Colon (tissue), 2 donors: ENCODE measurements around the gene INTS6L.

Source experiments
- FAIRE-seq: peaks from 2 replicates; lab custom pipeline; 2012; peaks lifted over from hg19 to GRCh38; lab: Jason Lieb, UNC
- donor health status: control.
- donor health status: control.

Gene INTS6L, protein sequence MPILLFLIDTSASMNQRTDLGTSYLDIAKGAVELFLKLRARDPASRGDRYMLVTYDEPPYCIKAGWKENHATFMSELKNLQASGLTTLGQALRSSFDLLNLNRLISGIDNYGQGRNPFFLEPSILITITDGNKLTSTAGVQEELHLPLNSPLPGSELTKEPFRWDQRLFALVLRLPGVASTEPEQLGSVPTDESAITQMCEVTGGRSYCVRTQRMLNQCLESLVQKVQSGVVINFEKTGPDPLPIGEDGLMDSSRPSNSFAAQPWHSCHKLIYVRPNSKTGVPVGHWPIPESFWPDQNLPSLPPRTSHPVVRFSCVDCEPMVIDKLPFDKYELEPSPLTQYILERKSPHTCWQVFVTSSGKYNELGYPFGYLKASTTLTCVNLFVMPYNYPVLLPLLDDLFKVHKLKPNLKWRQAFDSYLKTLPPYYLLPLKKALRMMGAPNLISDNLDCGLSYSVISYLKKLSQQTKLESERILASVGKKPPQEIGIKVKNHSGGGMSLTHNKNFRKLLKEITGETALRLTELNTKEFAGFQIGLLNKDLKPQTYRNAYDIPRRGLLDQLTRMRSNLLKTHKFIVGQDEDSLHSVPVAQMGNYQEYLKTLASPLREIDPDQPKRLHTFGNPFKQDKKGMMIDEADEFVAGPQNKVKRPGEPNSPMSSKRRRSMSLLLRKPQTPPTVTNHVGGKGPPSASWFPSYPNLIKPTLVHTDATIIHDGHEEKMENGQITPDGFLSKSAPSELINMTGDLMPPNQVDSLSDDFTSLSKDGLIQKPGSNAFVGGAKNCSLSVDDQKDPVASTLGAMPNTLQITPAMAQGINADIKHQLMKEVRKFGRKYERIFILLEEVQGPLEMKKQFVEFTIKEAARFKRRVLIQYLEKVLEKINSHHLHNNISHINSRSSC

DNA sequence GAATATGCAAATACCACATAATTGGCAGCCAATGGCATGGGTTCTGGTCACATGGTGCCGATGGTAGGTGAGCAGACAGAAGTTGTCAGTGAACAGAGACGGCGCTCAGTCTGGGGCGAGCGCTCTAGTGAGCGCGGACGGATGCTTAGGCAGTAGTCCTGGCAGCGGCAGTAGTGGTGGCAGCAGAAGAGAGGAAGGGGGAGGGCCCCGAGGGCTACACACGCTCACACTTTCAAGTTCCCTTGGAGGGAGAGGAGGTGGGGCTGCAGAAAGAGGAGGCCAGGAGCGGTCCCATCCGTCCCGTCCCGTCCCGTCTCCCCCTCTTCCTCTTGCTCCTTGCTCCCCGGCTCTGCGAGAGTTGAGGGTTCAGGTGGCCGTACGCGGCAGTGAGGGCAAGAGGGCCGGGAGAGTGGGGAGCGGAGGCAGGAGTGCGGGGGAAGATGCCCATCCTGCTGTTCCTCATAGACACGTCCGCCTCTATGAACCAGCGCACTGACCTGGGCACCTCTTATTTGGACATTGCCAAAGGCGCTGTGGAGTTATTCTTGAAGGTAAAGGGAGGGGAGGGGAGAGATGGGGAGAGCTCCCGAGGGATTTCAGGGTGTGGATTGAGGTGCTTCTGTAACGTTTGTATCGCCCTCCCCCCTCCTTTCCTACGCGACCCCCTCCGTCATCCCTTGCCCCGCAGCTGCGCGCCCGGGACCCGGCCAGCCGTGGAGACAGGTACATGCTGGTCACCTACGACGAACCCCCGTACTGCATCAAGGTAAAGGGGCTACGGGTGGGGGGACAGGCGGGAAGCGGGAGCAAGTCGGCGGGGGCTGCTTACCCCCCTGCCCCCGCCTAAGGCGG lies at the start of gene INTS6L:
Gene INTS6L (plus strand): TSS at position 108 of the 852 bp plus-strand sequence. CDS start 333 bp downstream, at position 441.
- peak; percentile 58 for FAIRE-seq

DNA sequence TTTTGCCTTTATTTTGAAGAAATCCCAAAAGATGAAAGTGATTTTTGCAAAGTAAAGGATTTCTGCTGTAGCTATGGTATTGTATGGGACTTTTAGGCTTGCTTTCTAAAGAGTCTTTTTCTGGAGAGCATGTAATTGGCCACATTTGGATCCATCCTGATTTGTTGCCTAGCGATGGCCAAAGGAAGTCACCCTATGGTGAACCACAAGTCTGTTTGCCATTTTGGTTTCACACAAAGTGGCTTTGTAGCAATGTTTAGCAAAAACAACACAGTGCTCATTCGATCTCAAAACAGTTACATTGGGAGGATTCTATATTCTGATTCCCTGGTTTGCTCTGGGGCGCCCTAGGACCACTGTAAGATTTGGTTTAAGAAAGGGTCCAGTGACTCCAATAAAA lies 44.1 kb upstream of the INTS6L start:
- FAIRE-seq = no peak

GRCh38 chrX:135477576-135477975 lies 42.9 kb upstream of the INTS6L start:
- no peak for FAIRE-seq

DNA sequence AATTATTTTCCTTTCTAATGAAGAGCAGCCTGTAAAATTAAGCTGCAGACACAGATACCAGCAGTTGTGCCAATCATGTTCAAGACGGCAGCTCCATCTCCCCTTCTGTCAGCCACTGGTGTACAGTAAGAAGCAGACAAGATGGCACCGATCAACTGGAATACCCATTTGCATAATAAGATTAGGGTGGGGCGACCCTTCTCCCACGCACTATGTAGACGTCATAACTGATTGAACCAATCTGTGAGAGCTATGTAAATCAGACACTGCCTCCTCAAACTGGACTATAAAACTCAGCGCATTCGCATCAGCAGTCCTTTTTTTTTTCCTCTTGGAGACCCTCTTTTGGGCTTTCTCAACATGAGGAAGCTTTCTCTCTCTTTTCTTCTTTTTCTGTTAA lies 40.4 kb upstream of the INTS6L start:
- FAIRE-seq = no peak

DNA sequence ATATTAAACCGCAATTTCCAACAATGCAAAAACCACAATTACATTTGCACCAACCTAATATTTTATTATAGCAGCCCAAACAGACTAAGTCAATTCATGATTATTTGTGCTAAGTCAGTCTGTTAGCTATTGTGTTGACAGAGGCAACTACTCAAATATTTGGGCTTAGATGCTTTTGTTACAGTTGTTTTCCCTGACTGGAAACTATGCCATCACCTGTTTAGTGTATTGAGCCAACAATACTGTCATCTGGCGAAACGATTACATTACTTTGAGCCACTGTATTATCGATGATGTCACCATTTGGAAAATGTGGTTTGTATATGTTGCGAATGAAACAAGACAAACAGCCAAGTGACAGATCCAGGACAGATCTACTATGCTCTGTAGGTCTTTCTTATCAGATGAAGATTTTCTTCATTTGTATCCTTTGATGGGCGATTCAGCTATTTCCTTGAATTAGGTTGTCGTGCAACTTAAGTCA lies 38.7 kb upstream of the INTS6L start:
- FAIRE-seq = no peak

DNA sequence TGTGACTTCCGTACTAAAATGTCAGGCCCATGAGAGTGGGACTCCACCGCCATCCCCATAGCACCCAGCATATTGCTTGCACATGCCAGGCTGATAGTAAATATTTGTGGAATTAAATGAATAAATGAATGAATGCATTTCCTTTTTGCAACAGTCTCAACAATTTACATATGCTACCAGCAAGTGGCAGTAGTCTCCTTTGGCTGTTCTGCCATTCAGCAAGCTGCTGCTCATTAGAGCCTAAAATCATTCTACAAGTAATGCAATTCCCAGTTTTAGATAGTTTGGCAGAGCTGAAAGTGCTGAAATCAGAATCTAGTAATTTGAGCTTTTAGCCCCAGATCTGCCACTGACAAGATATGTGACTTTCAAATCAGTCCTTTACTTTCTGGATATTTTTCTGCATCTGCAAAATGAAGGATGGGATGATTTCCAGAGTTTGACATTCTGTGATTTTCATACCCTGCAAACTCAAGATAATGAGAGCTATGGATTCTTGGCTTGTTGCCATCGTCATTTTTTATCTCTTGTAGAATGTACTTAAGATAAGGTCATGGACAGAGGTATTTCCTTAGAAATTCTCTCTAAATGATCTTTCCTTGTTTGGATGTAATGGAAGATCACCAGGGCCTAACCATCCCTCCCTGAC lies 35.7 kb upstream of the INTS6L start:
- FAIRE-seq = peak; percentile 82

DNA sequence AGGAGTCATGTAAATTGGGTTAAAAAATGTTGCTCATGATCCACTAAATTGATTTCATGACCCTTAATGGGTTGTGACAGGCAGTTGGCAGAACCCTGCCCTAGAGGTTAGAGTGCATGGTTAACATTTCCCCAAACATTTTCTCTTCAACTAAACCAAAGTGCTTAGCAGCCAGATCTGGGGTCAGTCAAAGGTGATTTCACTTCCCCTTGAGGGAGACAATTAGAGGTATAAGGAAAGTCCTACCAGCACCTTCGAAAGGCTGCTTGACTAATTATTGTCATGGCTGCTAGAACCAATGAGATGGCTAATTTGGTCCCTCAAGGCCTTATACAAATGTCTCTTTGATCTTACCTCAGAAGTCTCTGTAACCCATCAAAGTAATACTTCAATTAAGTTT lies 30.9 kb upstream of the INTS6L start:
- FAIRE-seq = peak; percentile 14

GRCh38 chrX:135490979-135491514 lies 29.4 kb upstream of the INTS6L start:
- FAIRE-seq = no peak

DNA sequence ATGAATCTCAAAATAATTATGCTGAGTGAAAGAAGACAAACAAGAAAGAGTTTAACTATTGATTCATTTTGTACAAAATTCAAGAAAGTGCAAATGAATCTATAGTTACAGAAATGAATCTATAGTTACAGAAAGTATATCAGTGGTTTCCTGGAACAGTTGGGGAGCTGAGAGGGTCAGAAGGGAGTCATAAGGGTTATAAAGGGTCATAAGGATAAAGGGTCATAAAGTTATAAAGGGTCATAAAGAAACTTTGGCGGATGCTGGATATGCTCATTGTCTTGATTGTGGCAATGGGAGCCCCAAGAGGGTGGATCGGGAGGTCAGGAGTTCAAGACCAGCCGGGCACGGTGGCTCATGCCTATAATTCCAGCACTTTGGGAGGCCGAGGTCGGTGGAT lies 26.0 kb upstream of the INTS6L start:
- FAIRE-seq = peak; percentile 76

DNA sequence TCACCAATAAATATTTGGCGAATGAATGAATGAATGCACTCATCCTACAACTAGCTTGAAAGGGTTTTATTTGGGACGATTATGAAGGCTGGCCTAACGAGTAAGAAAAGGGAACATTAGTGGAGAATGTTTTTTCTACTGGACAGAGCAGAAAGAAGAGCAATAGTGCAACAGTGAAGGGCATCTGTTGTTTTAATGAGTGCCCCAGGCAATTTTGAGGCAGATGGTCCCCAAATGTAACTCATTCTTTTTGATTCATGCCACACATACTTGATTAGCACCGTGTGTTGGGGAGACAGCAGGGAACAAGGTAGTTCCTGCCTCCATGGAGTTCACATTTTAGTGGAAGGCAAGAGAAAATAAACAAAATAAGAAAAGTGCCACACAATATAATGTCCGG lies 22.7 kb upstream of the INTS6L start:
- FAIRE-seq = no peak

DNA sequence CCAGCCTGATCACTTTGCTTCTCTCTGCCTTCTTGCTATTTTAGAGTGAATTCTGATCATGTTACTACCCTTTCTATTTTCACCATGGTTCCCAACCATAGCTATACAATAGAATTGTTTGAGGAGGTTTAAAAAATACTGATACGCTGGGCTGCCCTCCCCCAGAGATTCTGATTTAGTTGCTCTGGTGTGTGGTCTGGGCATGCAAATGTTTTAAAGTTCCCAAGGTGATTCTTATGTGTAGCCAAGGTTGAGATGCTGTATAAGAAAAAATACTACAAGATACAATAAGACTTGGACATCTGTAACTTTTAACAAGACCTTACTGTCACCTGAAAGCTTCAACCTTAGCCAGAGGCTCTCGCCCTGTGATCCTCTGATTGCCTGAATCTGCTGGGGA lies 22.2 kb upstream of the INTS6L start:
- FAIRE-seq = no peak

- FAIRE-seq = no peak
These were observed 15.1 kb upstream of the INTS6L start for GRCh38 chrX:135505351-135505750.

- FAIRE-seq = no peak
These were observed 10.6 kb upstream of the INTS6L start for GRCh38 chrX:135509885-135510284.

- no peak for FAIRE-seq
These were observed 7.8 kb upstream of the INTS6L start for GRCh38 chrX:135512508-135513129.

DNA sequence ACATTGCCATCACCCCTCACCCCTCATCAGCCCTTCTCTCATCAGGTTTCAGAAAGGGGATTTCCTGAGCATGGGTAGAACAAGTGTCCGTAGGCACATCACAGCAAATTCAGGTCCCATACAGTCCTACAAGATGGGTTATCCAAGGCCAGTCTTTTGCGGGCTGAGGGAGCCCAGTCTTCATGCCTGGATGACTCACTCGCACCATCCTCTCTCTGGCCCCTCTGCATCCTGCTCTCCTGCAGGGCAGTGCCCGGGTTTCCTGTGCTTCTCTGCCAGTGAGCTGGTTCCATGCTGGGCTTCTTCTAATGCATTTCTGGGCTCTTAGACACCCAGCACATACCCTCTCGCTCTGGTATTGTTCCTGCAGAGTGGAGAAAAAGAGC lies 7.3 kb upstream of the INTS6L start:
- FAIRE-seq = no peak

DNA sequence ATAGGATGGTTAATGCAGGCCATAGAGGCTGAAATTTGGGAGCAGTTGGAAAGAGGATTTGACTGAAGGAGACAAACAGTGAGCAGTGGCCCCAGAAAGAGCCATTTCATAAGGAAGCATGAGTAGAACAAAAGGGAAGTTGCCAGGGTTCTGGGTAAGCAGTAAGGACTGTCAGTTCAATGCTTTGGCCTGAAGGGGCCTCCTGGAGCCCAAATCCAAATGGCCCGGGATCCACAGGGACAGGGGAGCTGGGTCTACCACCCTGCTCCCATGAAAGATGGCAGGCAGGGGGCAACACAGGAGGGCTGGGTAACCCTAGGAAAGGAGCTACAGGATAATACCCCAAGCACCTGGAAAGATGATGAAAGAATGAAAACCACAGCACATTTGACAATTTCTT lies 4.1 kb upstream of the INTS6L start:
- no peak for FAIRE-seq

DNA sequence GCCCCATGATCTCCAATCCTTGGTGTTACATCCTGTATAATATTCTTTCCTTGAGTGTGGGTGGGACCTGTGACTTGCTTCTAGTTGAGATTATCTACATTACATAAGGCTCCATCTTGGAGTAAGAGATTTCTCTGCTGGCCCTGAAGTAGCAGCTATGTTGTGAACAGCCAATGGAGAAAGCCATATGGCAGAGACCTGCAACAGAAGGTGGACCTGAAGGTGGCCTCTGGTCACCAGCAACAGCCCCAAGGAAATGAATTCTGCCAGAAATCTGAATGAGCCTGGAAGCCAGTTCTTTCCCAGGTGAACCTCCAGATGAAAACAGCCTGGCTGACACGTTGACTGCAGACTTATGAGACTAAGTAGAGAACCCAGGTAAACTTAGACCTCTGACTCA lies 2.3 kb upstream of the INTS6L start:
- FAIRE-seq = no peak

DNA sequence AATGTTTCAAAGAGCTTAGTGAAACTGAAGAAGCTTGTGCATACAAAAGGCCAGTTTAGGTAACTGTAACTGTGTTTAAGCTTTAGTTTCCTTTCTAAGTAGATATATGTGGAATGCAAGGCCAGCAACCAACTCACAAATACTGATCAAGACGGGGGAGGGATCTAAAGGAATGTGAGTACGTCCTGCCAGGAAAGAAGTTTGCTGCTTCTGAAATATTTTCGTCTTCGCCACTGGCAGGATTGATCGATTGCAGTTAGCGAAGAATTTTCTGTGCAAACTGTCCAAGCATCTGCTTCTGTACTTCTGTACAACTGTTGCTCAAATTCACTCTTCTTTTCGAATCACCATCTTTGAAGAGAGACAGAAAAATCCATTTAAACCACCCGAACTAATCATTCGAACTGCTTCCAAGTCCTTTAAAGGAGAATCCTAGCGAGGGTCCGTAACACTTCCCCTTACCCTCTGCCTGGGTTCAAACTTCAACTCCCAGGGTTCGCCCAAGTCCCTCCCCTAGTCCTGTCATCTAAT lies 373 bp upstream of the INTS6L start:
- FAIRE-seq = no peak

DNA sequence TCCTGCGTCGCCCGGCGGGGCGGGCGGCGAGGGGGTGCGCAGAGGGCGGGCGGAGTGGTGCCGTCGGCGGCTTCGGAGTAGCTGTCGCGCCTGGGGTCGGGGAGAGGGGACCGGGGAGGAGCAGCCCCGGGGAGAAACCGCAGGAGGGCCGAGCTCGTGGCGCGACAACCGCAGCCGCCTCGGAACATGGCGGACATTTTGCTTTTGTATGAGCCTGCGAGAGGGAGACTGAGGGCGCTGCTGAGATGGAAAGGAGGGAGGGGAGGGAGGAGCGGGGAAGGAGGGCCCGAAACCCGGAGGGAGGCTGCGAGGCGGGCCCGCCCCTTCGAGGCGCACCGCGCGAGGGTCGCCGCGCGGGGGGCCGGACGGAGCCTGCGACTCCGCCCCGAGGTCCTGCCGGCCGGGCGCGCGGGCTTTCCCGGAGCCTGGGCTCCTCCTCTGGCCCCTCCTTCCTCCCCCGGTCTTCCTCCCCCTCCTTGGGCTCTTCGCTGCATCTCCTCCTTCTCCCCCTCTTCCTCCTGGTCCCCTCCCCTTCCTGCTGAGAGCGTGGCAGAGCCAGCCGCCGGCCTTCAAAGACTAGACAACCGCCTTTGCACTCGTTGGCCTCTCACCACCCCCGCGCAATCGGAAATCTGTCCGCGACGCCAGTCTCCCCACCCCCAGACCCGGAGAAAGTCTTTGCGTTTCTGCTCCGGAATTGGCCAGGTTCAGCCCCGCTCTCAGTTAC lies 1.1 kb downstream of the INTS6L start:
- FAIRE-seq = no peak

GRCh38 chrX:135522132-135522530 lies 1.7 kb downstream of the INTS6L start:
- FAIRE-seq = no peak
